Testis (tissue), 2 donors: ENCODE measurements around the gene FUCA1.

Source experiments
- CTCF ChIP-seq, 3 experiments: fragments of 450-650 bp in 2 of 3; fragments of 200-600 bp in 1 of 3; sonication (generic) in 1 of 3; IDR thresholded peaks; one replicate each; pipeline ENCODE4 v1.5.1; 2016 to 2019; ENCODE audit warnings: antibody characterized with exemption in 3 of 3, mild to moderate bottlenecking in 2 of 3, moderate library complexity in 1 of 3
- POLR2A ChIP-seq: fragments of 450-650 bp; IDR thresholded peaks from one replicate; pipeline ENCODE4 v1.6.1; 2017; ENCODE audit warnings: antibody characterized with exemption, mild to moderate bottlenecking, moderate library complexity

- no peak for TF ChIP-seq CTCF (IDR thresholded peaks at IDR 0.05)
- no peak for TF ChIP-seq POLR2A
Measured at GRCh38 chr1:23848673-23849616, 19.1 kb downstream of the FUCA1 start.
